Effector memory CD4-positive, alpha-beta T cell (primary cell): ENCODE data around the gene HSF2BP.
"Not testable (repeated sequence)": the region's sequence is repeated elsewhere in the genome, so short reads cannot be mapped to it uniquely, and the experiment has no call there.

ENCODE experiments used
- DNase-seq, 3 donors: peaks; one replicate each; pipeline ENCODE4 v3.0.0-alpha.2; 2020
- H3K27ac ChIP-seq: 2 replicates; pipeline ENCODE4 v1.7.0; 2013; ENCODE audit warnings: mild to moderate bottlenecking, low read length, moderate library complexity; ENCODE audit not compliant: insufficient read depth, poor library complexity, severe bottlenecking
- H3K27me3 ChIP-seq: replicated peaks from 2 replicates; pipeline ENCODE4 v1.7.0; 2013; ENCODE audit warnings: mild to moderate bottlenecking, low read length; ENCODE audit not compliant: insufficient read depth, control insufficient read depth, poor library complexity, severe bottlenecking
- H3K36me3 ChIP-seq: 2 replicates; pipeline ENCODE4 v1.7.0; 2013; ENCODE audit warnings: mild to moderate bottlenecking, low read length, moderate library complexity; ENCODE audit not compliant: control insufficient read depth, insufficient read depth
- H3K4me1 ChIP-seq: 2 replicates; pipeline ENCODE4 v1.7.0; 2013; ENCODE audit warnings: low read length, mild to moderate bottlenecking; ENCODE audit not compliant: control insufficient read depth, insufficient read depth, poor library complexity, severe bottlenecking
- H3K4me3 ChIP-seq: 2 replicates; pipeline ENCODE4 v1.7.0; 2013; ENCODE audit warnings: low read length, low read depth, mild to moderate bottlenecking; ENCODE audit not compliant: insufficient read depth, poor library complexity, severe bottlenecking
- H3K9me3 ChIP-seq: 2 replicates; pipeline ENCODE4 v1.7.0; 2013; ENCODE audit warnings: mild to moderate bottlenecking, low read length, moderate library complexity; ENCODE audit not compliant: control insufficient read depth

The HSF2BP gene

DNA sequence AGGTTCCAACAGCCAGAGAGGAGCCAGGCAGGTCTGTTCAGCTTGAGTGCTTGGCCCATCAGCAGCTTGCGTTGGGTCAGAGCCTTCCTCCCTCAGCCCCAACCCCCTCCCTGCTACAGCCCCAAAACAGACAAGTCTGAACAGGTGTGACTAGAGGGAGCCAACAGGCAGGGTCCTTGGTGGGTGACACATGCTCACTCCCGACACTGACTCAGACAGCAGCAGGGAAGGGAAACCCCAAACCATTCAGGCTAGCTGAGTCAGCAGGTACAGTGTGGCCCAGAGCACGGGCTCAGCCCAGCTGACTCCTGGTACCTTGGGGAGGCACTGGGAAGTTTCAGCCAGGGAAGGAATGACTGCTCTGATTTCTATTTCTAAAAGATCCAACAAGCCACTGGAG is 148.6 kb downstream of the HSF2BP start:
- H3K27me3 ChIP-seq, H3K9me3 ChIP-seq, DNase-seq, H3K27ac ChIP-seq, H3K4me1 ChIP-seq, H3K4me3 ChIP-seq, H3K36me3 ChIP-seq: not testable (repeated sequence)

DNA sequence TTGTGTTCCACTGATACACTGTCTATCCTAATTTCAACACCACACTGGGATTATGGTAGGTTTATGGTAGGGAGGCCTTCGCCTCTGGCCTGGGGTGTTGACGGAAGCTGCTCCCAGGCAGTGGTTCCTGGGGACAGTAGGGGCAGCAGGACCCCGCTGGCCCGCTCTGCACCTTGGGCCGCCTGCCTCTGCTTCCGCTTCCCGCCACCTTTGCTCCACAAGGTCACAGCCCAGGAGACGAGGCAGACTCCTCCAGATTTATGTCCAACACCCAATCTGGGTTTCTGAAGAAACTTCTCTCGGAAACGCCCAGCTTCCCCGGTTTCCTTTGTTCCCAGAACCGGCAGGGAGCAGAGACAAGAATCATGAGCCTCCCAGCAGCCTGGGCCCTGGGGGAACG is 155.4 kb downstream of the HSF2BP start:
- H3K27ac ChIP-seq, H3K4me1 ChIP-seq: not testable (repeated sequence)

GRCh38 chr21:43503075-43503750 is 156.1 kb downstream of the HSF2BP start:
- H3K4me1 ChIP-seq, DNase-seq, H3K4me3 ChIP-seq, H3K27ac ChIP-seq, H3K9me3 ChIP-seq, H3K36me3 ChIP-seq, H3K27me3 ChIP-seq: not testable (repeated sequence)

More for the DNA sequence above, 155.4 kb downstream of the HSF2BP start:
- not testable (repeated sequence) for H3K36me3 ChIP-seq, DNase-seq, H3K27me3 ChIP-seq, H3K4me3 ChIP-seq, H3K9me3 ChIP-seq

DNA sequence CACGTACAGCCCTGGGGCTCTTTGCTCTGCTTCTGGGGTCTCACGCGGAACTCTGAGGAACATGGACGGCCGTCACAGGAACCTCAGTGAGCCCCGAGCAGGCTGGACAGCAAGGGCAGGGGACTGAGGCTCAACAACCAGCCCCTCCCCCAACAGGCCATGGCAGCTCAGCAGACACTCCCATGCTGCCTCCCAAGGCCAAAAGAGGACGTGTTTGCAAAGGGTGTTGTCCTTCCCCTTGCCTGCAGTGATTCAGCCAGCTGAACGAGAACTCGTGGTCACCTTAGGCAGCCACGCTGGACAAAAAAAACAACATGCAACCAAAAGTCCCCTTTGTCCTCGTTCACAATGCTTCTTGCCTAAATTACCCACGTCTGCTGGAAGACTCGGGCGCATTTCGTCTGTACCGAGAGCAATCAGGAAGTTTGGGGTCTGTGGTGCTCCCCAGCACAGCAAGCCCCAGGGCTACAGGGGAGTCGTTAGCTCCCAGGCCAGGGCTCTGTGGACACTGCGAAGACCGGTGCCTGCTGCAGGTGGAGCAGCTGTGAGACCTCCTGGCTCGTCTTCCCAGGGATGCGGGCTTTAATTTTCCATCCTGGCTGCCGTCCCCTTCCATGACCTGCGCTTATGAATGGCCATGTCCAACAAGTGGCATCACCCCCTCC is 156.7 kb downstream of the HSF2BP start:
- not testable (repeated sequence) for H3K36me3 ChIP-seq, H3K27me3 ChIP-seq, H3K4me1 ChIP-seq, DNase-seq, H3K9me3 ChIP-seq, H3K27ac ChIP-seq, H3K4me3 ChIP-seq

DNA sequence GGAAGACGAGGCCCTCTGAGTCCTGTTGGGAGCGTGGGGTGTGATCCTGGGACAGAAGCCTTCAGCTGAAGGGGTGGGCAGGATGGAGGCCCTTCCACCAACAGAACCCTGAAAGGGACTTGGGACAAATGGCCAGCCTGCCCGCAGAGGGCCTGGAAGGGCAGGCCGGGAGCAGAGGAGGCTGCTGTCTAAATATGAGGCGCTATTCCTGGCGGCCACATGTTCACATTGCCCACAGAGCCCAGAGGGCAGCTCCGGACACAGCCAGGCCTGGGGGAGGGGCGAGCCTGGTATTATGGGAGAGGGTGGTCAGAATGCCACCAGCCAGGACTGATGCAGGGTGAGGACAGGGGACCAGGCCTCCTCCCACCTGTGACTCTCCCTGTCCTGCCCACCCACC is 160.4 kb downstream of the HSF2BP start:
- H3K27ac ChIP-seq, H3K4me1 ChIP-seq, H3K36me3 ChIP-seq, DNase-seq, H3K27me3 ChIP-seq, H3K9me3 ChIP-seq, H3K4me3 ChIP-seq: not testable (repeated sequence)

- H3K27ac ChIP-seq, H3K4me3 ChIP-seq, H3K9me3 ChIP-seq, H3K4me1 ChIP-seq, DNase-seq, H3K27me3 ChIP-seq, H3K36me3 ChIP-seq: not testable (repeated sequence)
Observed at GRCh38 chr21:43498065-43498464, 161.2 kb downstream of the HSF2BP start.

- not testable (repeated sequence) for H3K36me3 ChIP-seq, H3K9me3 ChIP-seq, DNase-seq
Observed at GRCh38 chr21:43494279-43495012, 164.8 kb downstream of the HSF2BP start.

DNA sequence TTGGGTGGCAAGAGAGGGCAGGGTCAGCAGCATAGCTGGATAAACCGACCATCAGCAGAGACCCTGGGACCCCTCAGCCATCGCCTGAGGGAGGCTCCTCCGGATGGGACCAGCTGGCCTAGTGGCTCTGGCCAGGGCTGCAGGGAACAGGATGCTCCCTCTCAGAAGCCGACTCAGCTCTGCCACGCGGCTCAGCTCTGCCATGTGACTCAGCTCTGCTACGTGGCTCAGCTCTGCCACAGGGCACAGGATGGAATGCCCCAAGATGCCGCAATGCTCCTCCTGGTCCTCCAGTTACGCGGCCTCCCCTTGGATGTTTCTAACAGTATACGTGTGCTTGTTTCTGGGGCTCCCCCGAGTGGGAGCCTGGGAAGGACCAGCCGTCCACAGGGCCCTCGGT is 165.8 kb downstream of the HSF2BP start:
- H3K27me3 ChIP-seq, result not testable (repeated sequence)

More at GRCh38 chr21:43494279-43495012, 164.8 kb downstream of the HSF2BP start:
- H3K4me3 ChIP-seq, H3K4me1 ChIP-seq, H3K27ac ChIP-seq, H3K27me3 ChIP-seq: not testable (repeated sequence)

GRCh38 chr21:43488235-43488634 is 171.1 kb downstream of the HSF2BP start:
- not testable (repeated sequence) for H3K27me3 ChIP-seq, H3K27ac ChIP-seq, H3K9me3 ChIP-seq, DNase-seq, H3K36me3 ChIP-seq, H3K4me1 ChIP-seq, H3K4me3 ChIP-seq

More for the DNA sequence above, 165.8 kb downstream of the HSF2BP start:
- not testable (repeated sequence) for H3K4me1 ChIP-seq, H3K4me3 ChIP-seq, H3K36me3 ChIP-seq, DNase-seq, H3K27ac ChIP-seq, H3K9me3 ChIP-seq

GRCh38 chr21:43486051-43486450 is 173.2 kb downstream of the HSF2BP start:
- not testable (repeated sequence) for H3K27ac ChIP-seq, H3K9me3 ChIP-seq, H3K36me3 ChIP-seq, H3K4me3 ChIP-seq, DNase-seq, H3K27me3 ChIP-seq, H3K4me1 ChIP-seq
